Kidney (tissue), 14 donors: ENCODE measurements around the gene RAD51B. TPM values are rescaled to one million over a fixed set of nuclear protein-coding genes. Genes with fewer than 3 reads are reported as not detected.

ENCODE experiments used
- DNase-seq, 5 donors: peaks; one replicate each; pipeline ENCODE4 v3.0.0-alpha.2; 2013 to 2020
- FAIRE-seq: peaks from 2 replicates; lab custom pipeline; 2012; peaks lifted over from hg19 to GRCh38; lab: Jason Lieb, UNC
- H3K27ac ChIP-seq, 2 donors: one replicate each; pipeline ENCODE4 v1.7.0; 2013; ENCODE audit warnings: low read depth in 2 of 2, low read length in 2 of 2, inconsistent platforms in 1 of 2
- H3K27me3 ChIP-seq: one replicate; pipeline ENCODE4 v1.7.1; 2013; ENCODE audit warnings: low read length, inconsistent platforms; ENCODE audit not compliant: control insufficient read depth, insufficient read depth
- H3K36me3 ChIP-seq, 3 donors: one replicate each; pipeline versions ENCODE4 v1.7.0 to v1.7.1; 2013; ENCODE audit warnings: low read length in 3 of 3, control low read depth in 1 of 3, inconsistent platforms in 1 of 3; ENCODE audit not compliant: insufficient read depth in 3 of 3, control insufficient read depth in 2 of 3
- H3K4me1 ChIP-seq, 3 donors: one replicate each; pipeline versions ENCODE4 v1.7.0 to v1.7.1; 2013; ENCODE audit warnings: low read length in 3 of 3, inconsistent platforms in 1 of 3, low read depth in 1 of 3; ENCODE audit not compliant: control insufficient read depth in 2 of 3, insufficient read depth in 2 of 3
- H3K4me3 ChIP-seq, 3 donors: one replicate each; pipeline versions ENCODE4 v1.7.0 to v1.8.1; 2013; ENCODE audit warnings: low read length in 3 of 3, control low read depth in 1 of 3, inconsistent platforms in 1 of 3
- H3K9ac ChIP-seq, 3 donors: one replicate each; pipeline versions ENCODE4 v1.7.0 to v1.7.1; 2013; ENCODE audit warnings: low read length in 3 of 3, control low read depth in 1 of 3, inconsistent platforms in 1 of 3
- H3K9me3 ChIP-seq, 3 donors: one replicate each; pipeline versions ENCODE4 v1.7.0 to v1.7.1; 2013; ENCODE audit warnings: low read length in 3 of 3, control low read depth in 1 of 3, inconsistent platforms in 1 of 3; ENCODE audit not compliant: control insufficient read depth in 2 of 3, insufficient read depth in 1 of 3
- intact Hi-C: fragments of 100-400 bp; cut with DNase I; formaldehyde crosslinking; loops from one replicate; pipeline ENCODE4 v1.11.1; 2022
- polyA plus RNA-seq: library from polyadenylated mRNA; stranded (reverse); fragments of 350-450 nt; fragmentation: Illumina TruSeq; extraction: RNeasy Lipid Tissue Mini Kit (QIAGEN cat#74804); gene quantifications from one replicate; pipeline ENCODE4 v1.2.3, GENCODE V29; 2014; ENCODE audit warnings: low read depth, low replicate concordance; ENCODE audit not compliant: insufficient read depth
- total RNA-seq: library from RNA; stranded (reverse); fragmentation: NEBNext Ultra II Directional; extraction: Animal tissue kit (Norgen Biotek cat#: 25700); gene quantifications from one replicate; pipeline ENCODE4 v1.2.1, GENCODE V29; 2021
- TF ChIP-seq, protein P1 (sequence below): IDR thresholded peaks from 3 replicates; pipeline ENCODE4 v1.5.1; 2012; ENCODE audit warnings: mild to moderate bottlenecking, moderate library complexity, borderline replicate concordance; ENCODE audit not compliant: insufficient read depth; ENCODE audit errors: extremely low read depth
- donor health status: control.
- donor health status: control.
- donor health status: control.
- donor health status: control.
- donor health status: control.
- donor health status: DM: yes; HTN: yes; CAD: no.
- donor health status: Normal renal cell carcinoma (clear cell type).

RAD51B gene
- total and polyA plus RNA-seq, 2 donors from 2014 or later = 6.9 to 18.0 TPM

DNA sequence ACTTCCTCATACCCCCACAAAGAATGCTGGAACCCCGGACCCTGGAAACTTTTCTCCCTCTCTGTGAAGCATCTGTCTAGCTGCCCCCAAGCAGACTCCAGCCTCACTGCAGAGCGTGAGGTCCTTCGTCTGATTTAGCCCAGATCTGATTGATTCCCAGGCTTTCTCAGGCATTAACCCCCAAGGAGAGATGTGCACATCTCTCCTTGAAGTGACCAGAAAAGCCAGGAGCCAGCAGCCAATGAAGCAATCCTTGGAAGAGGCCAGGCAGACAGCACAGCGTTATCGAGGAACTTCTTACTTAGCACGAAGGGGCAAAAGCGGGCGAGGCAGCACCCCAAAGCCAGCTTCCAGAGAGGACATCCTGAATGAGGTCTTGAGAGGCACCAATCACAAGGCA, 872.6 kb downstream of the RAD51B start:
- no peak for DNase-seq
- TF ChIP-seq, protein P1, sequence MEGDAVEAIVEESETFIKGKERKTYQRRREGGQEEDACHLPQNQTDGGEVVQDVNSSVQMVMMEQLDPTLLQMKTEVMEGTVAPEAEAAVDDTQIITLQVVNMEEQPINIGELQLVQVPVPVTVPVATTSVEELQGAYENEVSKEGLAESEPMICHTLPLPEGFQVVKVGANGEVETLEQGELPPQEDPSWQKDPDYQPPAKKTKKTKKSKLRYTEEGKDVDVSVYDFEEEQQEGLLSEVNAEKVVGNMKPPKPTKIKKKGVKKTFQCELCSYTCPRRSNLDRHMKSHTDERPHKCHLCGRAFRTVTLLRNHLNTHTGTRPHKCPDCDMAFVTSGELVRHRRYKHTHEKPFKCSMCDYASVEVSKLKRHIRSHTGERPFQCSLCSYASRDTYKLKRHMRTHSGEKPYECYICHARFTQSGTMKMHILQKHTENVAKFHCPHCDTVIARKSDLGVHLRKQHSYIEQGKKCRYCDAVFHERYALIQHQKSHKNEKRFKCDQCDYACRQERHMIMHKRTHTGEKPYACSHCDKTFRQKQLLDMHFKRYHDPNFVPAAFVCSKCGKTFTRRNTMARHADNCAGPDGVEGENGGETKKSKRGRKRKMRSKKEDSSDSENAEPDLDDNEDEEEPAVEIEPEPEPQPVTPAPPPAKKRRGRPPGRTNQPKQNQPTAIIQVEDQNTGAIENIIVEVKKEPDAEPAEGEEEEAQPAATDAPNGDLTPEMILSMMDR = no peak
- intact Hi-C loops = no loop called here
- H3K4me1 ChIP-seq = peaks cover 7 to 10% (median 10%) of the 10 kb centered on the region in 3 donors
- H3K4me3 ChIP-seq = no peak overlapping the region
- H3K9ac ChIP-seq = no peak overlapping the region
- FAIRE-seq = no peak
- H3K27me3 ChIP-seq = no peaks in the 10 kb centered on the region
- no peak overlapping the region for H3K27ac ChIP-seq
- no peaks in the 10 kb centered on the region for H3K9me3 ChIP-seq
- no peaks in the 10 kb centered on the region for H3K36me3 ChIP-seq

DNA sequence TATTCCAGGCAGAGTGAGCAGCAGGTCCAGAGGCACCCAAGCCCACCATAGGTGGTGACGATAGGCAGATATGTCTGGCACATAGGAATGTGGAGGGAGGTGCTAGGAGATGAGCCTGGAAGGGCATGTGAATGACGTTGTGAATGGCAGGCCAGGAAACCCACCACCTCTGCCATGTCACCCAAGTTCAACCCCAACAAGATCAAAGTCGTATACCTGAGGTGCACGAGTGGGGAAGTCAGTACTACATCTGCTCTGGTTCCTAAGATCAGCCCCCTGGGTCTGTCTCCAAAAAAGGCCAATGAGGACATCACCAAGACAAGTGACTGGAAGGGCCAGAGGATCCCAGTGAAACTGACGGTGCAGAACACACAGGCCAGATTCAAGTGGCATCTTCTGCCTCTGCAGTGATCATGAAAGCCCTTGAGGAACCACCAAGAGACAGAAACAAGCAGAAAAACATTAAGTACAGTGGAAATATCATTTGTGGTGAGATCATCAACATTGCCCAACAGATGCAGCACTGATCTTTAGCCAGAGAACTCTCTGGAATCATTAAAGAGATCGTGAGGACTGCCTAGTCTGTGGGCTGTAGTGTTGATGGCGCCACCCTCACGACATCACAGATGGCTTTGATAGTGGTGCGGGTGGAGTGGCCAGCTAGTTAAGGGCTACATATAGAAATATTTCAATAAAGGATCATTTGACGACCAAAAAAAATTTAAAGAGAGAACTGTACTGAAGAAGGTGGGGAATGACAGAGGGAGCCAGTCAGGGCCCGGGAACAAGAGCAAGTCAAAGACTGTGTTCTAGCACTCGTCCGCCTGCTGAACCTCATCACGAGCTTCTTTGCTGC, 873.6 kb downstream of the RAD51B start:
- no peaks in the 10 kb centered on the region for H3K36me3 ChIP-seq
- no peak for FAIRE-seq
- no peaks in the 10 kb centered on the region for H3K9me3 ChIP-seq
- peaks cover 7 to 10% (median 10%) of the 10 kb centered on the region in 3 donors for H3K4me1 ChIP-seq
- DNase-seq = no peak
- TF ChIP-seq, protein P1 = no peak
- H3K9ac ChIP-seq = no peak overlapping the region
- H3K4me3 ChIP-seq = no peak overlapping the region
- no peak overlapping the region for H3K27ac ChIP-seq
- no peaks in the 10 kb centered on the region for H3K27me3 ChIP-seq
- intact Hi-C loops = no loop called here

DNA sequence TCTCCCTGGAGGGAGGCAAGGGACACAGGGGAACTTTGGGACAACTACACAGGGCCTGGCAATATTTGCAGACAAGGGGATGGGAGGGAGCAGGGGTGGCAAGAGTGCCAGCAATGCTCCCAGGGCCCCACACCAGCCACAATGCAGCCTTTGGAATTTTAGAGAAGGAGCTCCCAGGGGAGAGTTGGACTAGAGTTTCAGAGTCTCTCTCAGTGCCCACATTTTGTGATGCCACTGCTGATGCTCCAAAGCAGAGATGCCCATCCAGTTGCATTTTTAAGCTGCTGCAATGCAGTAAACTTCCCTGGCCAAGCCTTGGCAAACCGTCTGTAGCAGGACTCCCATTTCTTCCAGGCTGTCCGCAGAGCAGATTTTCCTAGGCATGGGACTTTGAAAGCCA, 874.3 kb downstream of the RAD51B start:
- no peak overlapping the region for H3K27ac ChIP-seq

More for the DNA sequence above, 874.3 kb downstream of the RAD51B start:
- no peak overlapping the region for H3K4me3 ChIP-seq
- H3K4me1 ChIP-seq = peaks cover 6 to 8% (median 7%) of the 10 kb centered on the region in 3 donors
- no peak for DNase-seq
- no peak for FAIRE-seq
- intact Hi-C loops = no loop called here
- TF ChIP-seq, protein P1 = no peak
- no peaks in the 10 kb centered on the region for H3K9me3 ChIP-seq
- no peak overlapping the region for H3K9ac ChIP-seq
- H3K36me3 ChIP-seq = no peaks in the 10 kb centered on the region
- H3K27me3 ChIP-seq = no peaks in the 10 kb centered on the region
